Astrocyte of the spinal cord (primary cell): ENCODE measurements around the gene SF3A1.

ENCODE experiments used
- DNase-seq: peaks from one replicate; pipeline ENCODE4 v3.0.0; 2011; ENCODE audit warnings: low read depth, low spot score
- H3K4me3 ChIP-seq: 2 replicates; pipeline ENCODE4 v1.5.1; 2011; ENCODE audit warnings: low read depth, mild to moderate bottlenecking, low read length, moderate library complexity
- CTCF ChIP-seq: IDR thresholded peaks from 2 replicates; pipeline ENCODE4 v1.5.1; 2012; ENCODE audit warnings: low read depth, mild to moderate bottlenecking, low read length, inconsistent platforms
- in situ Hi-C: cut with HindIII; loops from 2 replicates; pipeline ENCODE4 v1.10.0; 2017; ENCODE audit warnings: low sequenced_read_pairs

SF3A1 gene

GRCh38 chr22:30383061-30383460 lies 26.4 kb upstream of the SF3A1 start:
- H3K4me3 ChIP-seq: no peak overlapping the region
- DNase-seq: no peak
- in situ Hi-C loops: no loop called here
- no peak for TF ChIP-seq CTCF

- in situ Hi-C loops: no loop called here
- DNase-seq: no peak
- TF ChIP-seq CTCF: no peak
- no peak overlapping the region for H3K4me3 ChIP-seq
These were observed 25.6 kb upstream of the SF3A1 start for GRCh38 chr22:30382340-30382739.

- no peak for DNase-seq
- in situ Hi-C loops: no loop called here
- TF ChIP-seq CTCF: no peak
- H3K4me3 ChIP-seq: no peak overlapping the region
These were observed 24.6 kb upstream of the SF3A1 start for GRCh38 chr22:30381264-30381663.

- in situ Hi-C loops: no loop called here
- no peak for DNase-seq
- H3K4me3 ChIP-seq: no peak overlapping the region
- no peak for TF ChIP-seq CTCF
These were observed 23.3 kb upstream of the SF3A1 start for GRCh38 chr22:30380011-30380410.

- TF ChIP-seq CTCF: no peak
- in situ Hi-C loops: no loop called here
- DNase-seq: no peak
- H3K4me3 ChIP-seq: no peak overlapping the region
These were observed 18.7 kb upstream of the SF3A1 start for GRCh38 chr22:30375312-30375849.

- TF ChIP-seq CTCF: no peak
- in situ Hi-C loops: no loop called here
- DNase-seq: no peak
- H3K4me3 ChIP-seq: no peak overlapping the region
These were observed 16.9 kb upstream of the SF3A1 start for GRCh38 chr22:30373331-30374325.
